ENCODE results near the gene ZNF277. TPM values are rescaled to one million over a fixed set of nuclear protein-coding genes. Genes with fewer than 3 reads are reported as not detected.

The ZNF277 gene
- total RNA-seq, 1 donor from 2014 or later, result 19.0 TPM

DNA sequence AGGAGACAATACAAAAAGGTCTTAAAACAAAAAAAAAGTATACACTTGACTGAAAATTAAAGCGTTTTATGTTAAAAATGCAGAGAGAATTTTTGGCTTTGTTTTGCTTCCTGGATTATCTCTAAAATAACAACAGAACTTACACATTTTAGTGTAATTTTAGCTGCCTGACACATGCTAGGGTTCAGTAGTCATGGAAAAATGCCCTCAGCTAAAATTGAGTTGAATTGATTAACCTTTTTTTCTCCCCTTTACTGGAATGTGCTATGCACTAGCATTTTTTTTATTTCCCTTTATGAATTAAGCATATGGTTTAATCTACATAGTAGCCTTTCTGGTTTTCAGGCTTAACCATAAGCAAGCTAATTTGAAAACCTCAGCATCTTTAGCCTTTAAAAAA lies 89.9 kb downstream of the ZNF277 start:
- DNase-seq (ENCODE audit: low read depth), result no peak

DNA sequence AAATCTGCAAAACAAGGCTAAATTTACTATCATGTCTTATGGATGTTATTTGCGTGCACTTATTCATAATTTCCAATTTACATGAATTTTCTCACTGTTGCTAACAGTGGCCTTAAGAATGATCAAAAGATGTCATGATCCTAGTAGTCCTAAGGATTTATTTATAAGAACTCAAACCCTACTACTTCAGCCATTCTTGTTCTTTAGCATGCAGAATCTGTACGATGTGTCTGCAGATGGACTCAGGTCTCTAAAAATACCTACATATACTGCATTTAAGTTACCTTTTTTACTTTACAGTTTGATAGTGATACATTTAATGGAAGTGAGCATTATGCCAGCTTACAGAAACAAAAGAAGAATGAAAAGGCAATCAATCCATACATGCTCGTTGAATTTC lies 91.2 kb downstream of the ZNF277 start:
- no peak overlapping the region for H3K4me3 ChIP-seq (ENCODE audit: low read depth, low read length)
- TF ChIP-seq, protein P1, sequence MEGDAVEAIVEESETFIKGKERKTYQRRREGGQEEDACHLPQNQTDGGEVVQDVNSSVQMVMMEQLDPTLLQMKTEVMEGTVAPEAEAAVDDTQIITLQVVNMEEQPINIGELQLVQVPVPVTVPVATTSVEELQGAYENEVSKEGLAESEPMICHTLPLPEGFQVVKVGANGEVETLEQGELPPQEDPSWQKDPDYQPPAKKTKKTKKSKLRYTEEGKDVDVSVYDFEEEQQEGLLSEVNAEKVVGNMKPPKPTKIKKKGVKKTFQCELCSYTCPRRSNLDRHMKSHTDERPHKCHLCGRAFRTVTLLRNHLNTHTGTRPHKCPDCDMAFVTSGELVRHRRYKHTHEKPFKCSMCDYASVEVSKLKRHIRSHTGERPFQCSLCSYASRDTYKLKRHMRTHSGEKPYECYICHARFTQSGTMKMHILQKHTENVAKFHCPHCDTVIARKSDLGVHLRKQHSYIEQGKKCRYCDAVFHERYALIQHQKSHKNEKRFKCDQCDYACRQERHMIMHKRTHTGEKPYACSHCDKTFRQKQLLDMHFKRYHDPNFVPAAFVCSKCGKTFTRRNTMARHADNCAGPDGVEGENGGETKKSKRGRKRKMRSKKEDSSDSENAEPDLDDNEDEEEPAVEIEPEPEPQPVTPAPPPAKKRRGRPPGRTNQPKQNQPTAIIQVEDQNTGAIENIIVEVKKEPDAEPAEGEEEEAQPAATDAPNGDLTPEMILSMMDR (conservative IDR thresholded peaks at IDR 0.05; ENCODE audit: low read depth, low read length), result no peak
- DNase-seq (ENCODE audit: low read depth), result no peak

More for the DNA sequence above, 89.9 kb downstream of the ZNF277 start:
- H3K4me3 ChIP-seq (ENCODE audit: low read depth, low read length), result no peak overlapping the region
- TF ChIP-seq, protein P1 (conservative IDR thresholded peaks at IDR 0.05; ENCODE audit: low read depth, low read length), result no peak

DNA sequence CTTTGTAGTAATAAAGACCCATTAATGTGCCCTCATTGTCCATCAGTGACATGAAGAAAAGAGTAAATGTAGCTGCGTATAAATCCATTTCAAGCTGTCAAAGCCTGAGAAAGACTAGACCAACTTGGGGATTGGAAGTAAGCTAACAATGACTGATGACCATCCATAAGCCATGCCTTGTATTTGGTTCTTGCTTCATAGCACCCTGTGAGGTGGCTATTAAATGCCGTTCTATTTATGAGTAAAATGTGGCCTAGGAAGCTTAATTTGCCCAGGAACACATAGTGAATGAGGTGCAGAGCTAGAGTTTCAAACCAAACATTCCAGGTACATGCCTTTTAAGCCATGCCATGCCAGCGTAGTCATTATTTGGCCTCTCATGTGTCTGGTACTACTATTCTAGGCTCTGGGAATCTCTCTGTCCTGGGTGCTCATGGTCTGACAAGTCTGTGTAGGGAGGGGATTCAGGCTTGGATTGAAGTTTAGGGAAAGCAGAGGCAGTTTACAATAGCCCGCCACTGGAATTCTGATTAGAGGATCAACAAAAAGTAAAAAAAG lies 92.1 kb downstream of the ZNF277 start:
- TF ChIP-seq, protein P1 (conservative IDR thresholded peaks at IDR 0.05; ENCODE audit: low read depth, low read length), result no peak
- no peak for DNase-seq (ENCODE audit: low read depth)
- no peak overlapping the region for H3K4me3 ChIP-seq (ENCODE audit: low read depth, low read length)

DNA sequence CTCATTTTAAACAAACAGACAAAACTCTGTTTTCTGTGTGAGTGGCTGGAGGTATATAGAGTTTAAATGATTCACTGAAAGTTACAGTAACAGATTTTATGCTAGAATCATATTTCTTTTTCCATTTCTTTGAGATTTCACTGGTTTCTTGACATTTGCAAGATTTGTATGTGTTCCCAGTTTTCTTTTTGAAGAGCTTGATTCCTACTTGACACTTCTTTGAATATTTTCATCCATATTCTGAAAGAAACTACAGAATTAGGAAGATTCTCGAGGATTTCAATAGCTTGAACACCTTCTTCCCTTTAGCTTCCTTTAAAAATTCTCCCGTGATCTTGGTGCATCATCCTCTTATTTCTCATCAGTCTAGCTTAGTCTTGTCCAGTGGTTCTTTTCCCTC lies 93.6 kb downstream of the ZNF277 start:
- TF ChIP-seq, protein P1 (conservative IDR thresholded peaks at IDR 0.05; ENCODE audit: low read depth, low read length), result no peak
- DNase-seq (ENCODE audit: low read depth), result no peak
- no peak overlapping the region for H3K4me3 ChIP-seq (ENCODE audit: low read depth, low read length)

DNA sequence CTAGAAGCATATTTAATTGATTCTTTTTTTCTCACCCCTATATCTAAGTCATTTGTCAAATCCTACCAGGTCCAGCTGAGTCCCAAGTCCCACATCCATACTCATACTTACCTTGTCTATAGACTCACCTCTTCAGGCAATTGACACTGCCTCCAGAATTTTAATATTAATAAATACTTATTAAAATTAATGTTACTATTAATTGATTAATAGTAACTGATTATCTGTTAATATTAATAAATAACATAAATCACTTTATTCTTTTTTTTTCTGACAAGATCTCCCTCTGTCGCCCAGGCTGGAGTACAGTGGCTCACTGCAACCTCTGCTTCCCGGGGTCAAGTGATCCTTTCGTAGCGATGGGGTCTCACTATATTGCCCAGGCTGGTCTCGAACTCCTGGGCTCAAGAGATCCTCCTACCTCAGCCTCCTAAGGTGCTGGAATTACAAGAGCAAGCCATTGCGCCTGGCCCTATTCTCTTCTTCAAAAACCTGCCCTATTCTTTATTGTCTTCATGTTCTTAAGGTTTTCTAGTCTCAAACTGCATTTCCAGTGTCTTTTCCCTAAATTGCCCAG lies 94.4 kb downstream of the ZNF277 start:
- no peak for DNase-seq (ENCODE audit: low read depth)
- no peak overlapping the region for H3K4me3 ChIP-seq (ENCODE audit: low read depth, low read length)
- TF ChIP-seq, protein P1 (conservative IDR thresholded peaks at IDR 0.05; ENCODE audit: low read depth, low read length), result no peak

DNA sequence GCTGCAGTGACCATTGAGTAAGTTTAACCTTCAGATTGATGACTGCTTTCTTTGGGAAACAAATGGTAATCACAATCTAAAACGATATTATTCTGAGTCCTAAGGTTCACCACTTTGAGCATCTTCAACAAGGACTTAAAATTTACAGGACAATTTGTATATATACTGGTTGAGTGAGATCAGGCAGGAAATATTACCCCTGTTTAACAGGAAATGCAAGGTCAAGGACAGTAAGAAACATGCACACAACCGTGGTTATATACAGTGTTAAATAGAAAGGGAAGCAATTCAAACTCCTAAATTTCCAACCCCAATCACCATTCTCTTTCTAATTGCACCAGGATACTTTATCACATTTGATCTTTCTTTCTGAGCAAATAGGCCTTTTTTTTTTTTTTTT lies 96.1 kb downstream of the ZNF277 start:
- TF ChIP-seq, protein P1 (conservative IDR thresholded peaks at IDR 0.05; ENCODE audit: low read depth, low read length), result no peak
- no peak overlapping the region for H3K4me3 ChIP-seq (ENCODE audit: low read depth, low read length)
- DNase-seq (ENCODE audit: low read depth), result no peak

DNA sequence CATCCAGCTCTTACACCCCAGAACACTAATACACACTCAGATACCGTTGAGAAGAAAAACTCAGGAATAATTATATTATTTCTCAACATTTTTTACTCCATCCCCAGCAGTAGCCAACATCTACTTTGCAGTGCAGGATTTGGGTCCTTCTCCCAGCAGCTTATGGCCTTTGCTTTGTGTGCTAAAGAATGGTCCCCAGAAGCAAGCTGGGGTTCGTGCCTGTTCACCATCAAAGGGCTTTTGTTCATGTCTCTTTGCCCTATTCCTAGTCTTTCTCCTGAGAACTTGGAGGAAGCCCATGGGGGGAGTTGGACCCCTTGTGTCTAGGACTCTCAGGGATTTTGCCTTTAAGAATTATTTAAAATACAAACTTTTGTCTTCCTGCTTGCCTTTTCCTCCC lies 100.4 kb downstream of the ZNF277 start:
- no peak for DNase-seq (ENCODE audit: low read depth)
- TF ChIP-seq, protein P1 (conservative IDR thresholded peaks at IDR 0.05; ENCODE audit: low read depth, low read length), result no peak
- no peak overlapping the region for H3K4me3 ChIP-seq (ENCODE audit: low read depth, low read length)
